A673 (cell line): ENCODE data around the gene IL15RA.

Source experiments
- CTCF ChIP-seq: fragments of 300-800, 200-600 bp; sonication (generic); conservative IDR thresholded peaks from 2 replicates; pipeline ENCODE4 v1.5.1; 2017; ENCODE audit warnings: low read depth, mild to moderate bottlenecking, antibody characterized with exemption, low read length, moderate library complexity, mixed read lengths
- EZH2 ChIP-seq: fragments of 200-600 bp; sonication (generic); IDR thresholded peaks from 2 replicates; pipeline ENCODE4 v1.6.1; 2017; ENCODE audit warnings: borderline replicate concordance, low read depth, mild to moderate bottlenecking, mixed read lengths, antibody characterized with exemption, low read length; ENCODE audit not compliant: poor library complexity, severe bottlenecking

DNA sequence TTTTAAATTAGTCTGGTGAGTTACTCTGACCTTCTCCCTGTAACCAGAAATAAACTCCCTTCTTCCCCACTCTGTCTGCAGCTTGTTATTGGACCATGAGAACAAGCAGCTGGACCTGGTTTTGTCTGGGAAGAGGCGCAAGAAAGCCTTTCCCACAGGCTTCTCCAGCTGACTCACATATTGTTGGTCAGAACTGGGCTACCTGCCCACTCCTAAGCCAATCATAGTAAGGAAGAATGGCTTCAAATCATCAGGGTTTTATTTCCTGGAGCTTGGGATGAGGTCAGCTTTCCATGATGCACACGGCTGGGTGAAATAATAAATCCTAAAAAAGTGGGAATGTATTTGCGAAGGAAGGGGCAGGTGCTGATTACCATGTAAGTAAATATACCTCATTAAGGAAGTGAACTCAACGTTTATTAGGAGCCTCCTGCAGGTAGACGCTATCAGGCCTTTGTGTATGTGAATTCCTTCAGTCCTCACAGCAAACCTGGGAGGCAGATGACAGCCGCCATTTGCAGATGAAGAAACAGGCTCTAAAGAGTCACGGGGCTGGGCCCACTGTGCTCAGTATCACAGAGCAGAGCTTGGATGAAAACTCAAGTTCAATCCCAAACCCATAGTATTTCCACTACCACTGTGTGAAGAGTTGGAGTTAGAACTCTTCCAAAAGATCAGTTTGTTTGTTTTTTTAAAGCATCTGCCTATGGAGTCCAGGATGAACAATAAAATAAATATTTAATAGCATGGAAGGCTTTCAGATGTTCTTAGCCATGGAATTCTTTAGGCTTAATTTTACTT lies 32.8 kb downstream of the IL15RA start:
- TF ChIP-seq CTCF (no peak), EZH2 (no peak)
